ENCODE data around the gene ARRDC5. TPM values are rescaled to one million over a fixed set of nuclear protein-coding genes. Genes with fewer than 3 reads are reported as not detected.

The ARRDC5 gene
- total and polyA plus RNA-seq, 2 donors (not counting 3 experiments of a cell fraction or from before 2014, with no cell fraction given), result 0.04 TPM; not detected in 1

GRCh38 chr19:4897146-4897545 is 5.5 kb downstream of the ARRDC5 start:
- POLR2A ChIA-PET, result no interaction called here
- no peaks in the 10 kb centered on the region for H3K79me2 ChIP-seq (ENCODE audit: control insufficient read depth, insufficient read depth, low read length)
- dilution Hi-C loops (cut with MboI; ENCODE audit: extremely low pct_ligation_motif_present, low sequenced_read_pairs), result no loop called here

More at GRCh38 chr19:4897146-4897545, 5.5 kb downstream of the ARRDC5 start:
- intact Hi-C loops (cut with micrococcal nuclease), result no loop called here
- Histone ChIP-seq H3K27ac (ENCODE audit: insufficient read depth, low read depth, low read length) (no peak overlapping the region), H3K27me3 (ENCODE audit: control insufficient read depth in 2 of 2, insufficient read depth in 2 of 2, low read length in 2 of 2) (no peaks in the 10 kb centered on the region), H3K9me3 (replicated peaks; ENCODE audit: control insufficient read depth, insufficient read depth, low read length) (no peaks in the 10 kb centered on the region), H4K20me1 (replicated peaks; ENCODE audit: control insufficient read depth, extremely low read depth, insufficient read depth, low read length) (no peaks in the 10 kb centered on the region), H3K9ac (replicated peaks; ENCODE audit: extremely low read depth, insufficient read depth, low read length) (no peak overlapping the region), H3K36me3 (ENCODE audit: control insufficient read depth in 2 of 2, extremely low read depth in 1 of 2, insufficient read depth in 2 of 2, low read length in 2 of 2) (no peaks in the 10 kb centered on the region), H3K4me3 (replicated peaks in 1 of 3; ENCODE audit: insufficient read depth in 1 of 3, low read depth in 1 of 3, low read length in 3 of 3) (no peak overlapping the region), H3K4me2 (ENCODE audit: insufficient read depth, low read length) (no peak overlapping the region), H2AFZ (ENCODE audit: low read depth, low read length) (no peak overlapping the region), H3K4me1 (ENCODE audit: control insufficient read depth, extremely low read depth, insufficient read depth, low read length) (no peaks in the 10 kb centered on the region), H3K9me1 (replicated peaks; ENCODE audit: control insufficient read depth, extremely low read depth, insufficient read depth, low read length) (no peaks in the 10 kb centered on the region)
- CTCF ChIA-PET, result interaction anchor here (1.3 to 1.5 kb wide), 2 partner anchors 10 to 15 kb away, joined by 3 to 4 read pairs; no protein-coding TSS in a partner anchor
- DNase-seq (ENCODE audit: low read depth, low spot score) (no peak), FAIRE-seq (no peak)
- no peak for TF ChIP-seq POLR2A (IDR thresholded peaks at IDR 0.05; ENCODE audit: low read depth, low read length)
- TF ChIP-seq MYC (IDR thresholded peaks at IDR 0.05; ENCODE audit: low read depth, low read length), result no peak
- TF ChIP-seq JUN (IDR thresholded peaks at IDR 0.05; ENCODE audit: borderline replicate concordance, insufficient read depth, insufficient read length, low read depth), result no peak
- no peak for TF ChIP-seq FOS (IDR thresholded peaks at IDR 0.05; ENCODE audit: borderline replicate concordance, insufficient read depth, low read length)
- TF ChIP-seq, protein P1, sequence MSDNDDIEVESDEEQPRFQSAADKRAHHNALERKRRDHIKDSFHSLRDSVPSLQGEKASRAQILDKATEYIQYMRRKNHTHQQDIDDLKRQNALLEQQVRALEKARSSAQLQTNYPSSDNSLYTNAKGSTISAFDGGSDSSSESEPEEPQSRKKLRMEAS (IDR thresholded peaks at IDR 0.05; ENCODE audit: insufficient read depth, insufficient read length), result no peak
- TF ChIP-seq CTCF (IDR thresholded peaks at IDR 0.05; ENCODE audit: extremely low read depth in 1 of 2, insufficient read depth in 1 of 2, low read depth in 1 of 2, low read length in 2 of 2), result no peak
- TF ChIP-seq POLR2AphosphoS5 (IDR thresholded peaks at IDR 0.05; ENCODE audit: insufficient read depth, low read depth, low read length), result no peak
- no peak for TF ChIP-seq EZH2 (IDR thresholded peaks at IDR 0.05; ENCODE audit: borderline replicate concordance, low read depth, low read length, severe bottlenecking)
- no peak for TF ChIP-seq GATA2 (IDR thresholded peaks at IDR 0.05; ENCODE audit: insufficient read depth, insufficient read length, low read depth, low read length)
- BruUV-seq (replicated peaks), result no TSS peak
